Activated CD8-positive, alpha-beta T cell treated with anti-CD3 and anti-CD28 coated beads for 36 hours (primary cell): Measurements from ENCODE around the gene SFRP5. TPM values are rescaled to one million over a fixed set of nuclear protein-coding genes. Genes with fewer than 3 reads are reported as not detected.

Experiments used
- ATAC-seq: fragments of 200-7000 bp; cut with Tn5 transposase; one replicate; pipeline ENCODE4 v1.10.0; 2021; ENCODE audit warnings: mild to moderate bottlenecking, moderate library complexity
- CTCF ChIA-PET: fragments of 350-600 bp; sonication (Branson Sonifier 250); formaldehyde crosslinking; loops from one replicate; lab custom pipeline; 2021; ENCODE audit warnings: antibody characterized with exemption; lab: Charles Lee
- POLR2A ChIA-PET: fragments of 350-600 bp; sonication (Branson Sonifier 250); formaldehyde crosslinking; loops from one replicate; lab custom pipeline; 2021; ENCODE audit warnings: antibody characterized with exemption; lab: Charles Lee
- DNase-seq: peaks from one replicate; pipeline ENCODE4 v3.0.0-alpha.2; 2020
- H3K27ac Mint-ChIP-seq: one replicate; pipeline ENCODE4 v1.8.0; 2021; ENCODE audit warnings: mild to moderate bottlenecking, mixed read lengths
- H3K27me3 Mint-ChIP-seq: one replicate; pipeline ENCODE4 v1.8.0; 2021; ENCODE audit warnings: mixed read lengths
- H3K36me3 Mint-ChIP-seq: one replicate; pipeline ENCODE4 v1.8.0; 2021; ENCODE audit warnings: low read depth, mixed read lengths
- H3K4me1 Mint-ChIP-seq: one replicate; pipeline ENCODE4 v1.8.0; 2021; ENCODE audit warnings: low read depth, mixed read lengths
- H3K4me3 Mint-ChIP-seq: one replicate; pipeline ENCODE4 v1.8.0; 2021; ENCODE audit warnings: mild to moderate bottlenecking, moderate library complexity, mixed read lengths
- H3K9me3 Mint-ChIP-seq: one replicate; pipeline ENCODE4 v1.8.0; 2021; ENCODE audit warnings: mixed read lengths
- CTCF ChIP-seq: fragments of 200-600 bp; IDR thresholded peaks from one replicate; pipeline ENCODE4 v1.8.0; 2022; ENCODE audit warnings: antibody characterized with exemption, mild to moderate bottlenecking
- intact Hi-C: fragments of 100-400 bp; cut with micrococcal nuclease; formaldehyde crosslinking; loops from one replicate; pipeline ENCODE4 v1.10.0; 2022
- total RNA-seq, 2 experiments: library from RNA; stranded (reverse); gene quantifications; one replicate each; pipeline ENCODE4 v1.2.3, GENCODE V29; 2021

Gene SFRP5
- total RNA-seq, 2 experiments from 2014 or later = 0.60 to 0.74 TPM

GRCh38 chr10:97736902-97737769, 34.7 kb downstream of the SFRP5 start, which contains the start of gene ZFYVE27:
TSS of gene ZFYVE27 (plus strand) at chr10:97737128. CDS start at chr10:97738478, 1,350 bp downstream.
- Mint-ChIP-seq H3K27ac (peak within 1 kb of the TSS; percentile 93), H3K4me1 (peaks cover 47% of the 10 kb centered on the region), H3K9me3 (peaks cover 3% of the 10 kb centered on the region), H3K4me3 (peak within 1 kb of the TSS; percentile 85), H3K27me3 (no peaks in the 10 kb centered on the region), H3K36me3 (peaks cover 34% of the 10 kb centered on the region)
- intact Hi-C loops = no loop called here
- CTCF ChIA-PET = interaction anchor here (0.8 to 15.2 kb wide), 11 partner anchors 10 to 291 kb away, joined by 3 to 537 read pairs (median 4); partner anchors contain the start of genes AVPI1, MARVELD1 and SFRP5
- DNase-seq (peak; percentile 98), ATAC-seq (peak; percentile 95)
- POLR2A ChIA-PET = interaction anchor here (0.6 to 1.5 kb wide), 12 partner anchors 10 to 110 kb away, joined by 3 to 7 read pairs (median 4); partner anchors contain the start of gene SFRP5
- no peak for TF ChIP-seq CTCF

- H3K4me1 Mint-ChIP-seq = peaks cover 44% of the 10 kb centered on the region
- ATAC-seq = peak; percentile 28
Observed at GRCh38 chr10:97736403-97736901, 35.3 kb downstream of the SFRP5 start.

GRCh38 chr10:97734021-97734420, 37.8 kb downstream of the SFRP5 start:
- ATAC-seq (no peak), DNase-seq (no peak)
- peaks cover 3% of the 10 kb centered on the region for H3K9me3 Mint-ChIP-seq
- intact Hi-C loops = no loop called here
- ChIA-PET POLR2A (interaction anchor here (1.2 kb wide), 1 partner anchor 19 kb away, joined by 3 read pairs; no protein-coding TSS in a partner anchor), CTCF (interaction anchor here (0.6 to 15.2 kb wide), 5 partner anchors 11 to 97 kb away, joined by 3 to 537 read pairs (median 34); partner anchors contain the start of genes AVPI1 and MARVELD1)
- peaks cover 7% of the 10 kb centered on the region for H3K36me3 Mint-ChIP-seq
- no peak for TF ChIP-seq CTCF
- peaks cover 3% of the 10 kb centered on the region for H3K27me3 Mint-ChIP-seq
- H3K4me1 Mint-ChIP-seq = peaks cover 22% of the 10 kb centered on the region
- H3K27ac Mint-ChIP-seq = no peak overlapping the region
- no peak overlapping the region for H3K4me3 Mint-ChIP-seq

More at GRCh38 chr10:97736403-97736901, 35.3 kb downstream of the SFRP5 start:
- no peak for DNase-seq
- ChIA-PET POLR2A (interaction anchor here (0.6 to 1.5 kb wide), 11 partner anchors 9 to 111 kb away, joined by 3 to 7 read pairs (median 4); partner anchors contain the start of gene SFRP5), CTCF (interaction anchor here (0.8 to 15.2 kb wide), 12 partner anchors 9 to 292 kb away, joined by 3 to 537 read pairs (median 4); partner anchors contain the start of genes AVPI1, MARVELD1 and SFRP5)
- peaks cover 30% of the 10 kb centered on the region for H3K36me3 Mint-ChIP-seq
- peaks cover 3% of the 10 kb centered on the region for H3K9me3 Mint-ChIP-seq
- no peaks in the 10 kb centered on the region for H3K27me3 Mint-ChIP-seq
- H3K4me3 Mint-ChIP-seq = peak overlapping the region; percentile 85
- intact Hi-C loops = no loop called here
- H3K27ac Mint-ChIP-seq = peak overlapping the region; percentile 93
- TF ChIP-seq CTCF = no peak

GRCh38 chr10:97733256-97733655, 38.5 kb downstream of the SFRP5 start:
- no peak for TF ChIP-seq CTCF
- ChIA-PET POLR2A (interaction anchor here (1.2 kb wide), 1 partner anchor 19 kb away, joined by 3 read pairs; no protein-coding TSS in a partner anchor), CTCF (interaction anchor here (0.6 to 15.2 kb wide), 9 partner anchors 10 to 136 kb away, joined by 3 to 537 read pairs (median 20); partner anchors contain the start of genes AVPI1 and MARVELD1)
- no peak overlapping the region for H3K27ac Mint-ChIP-seq
- H3K4me3 Mint-ChIP-seq = no peak overlapping the region
- ATAC-seq (no peak), DNase-seq (no peak)
- H3K4me1 Mint-ChIP-seq = peaks cover 18% of the 10 kb centered on the region
- peaks cover 7% of the 10 kb centered on the region for H3K36me3 Mint-ChIP-seq
- intact Hi-C loops = no loop called here
- H3K9me3 Mint-ChIP-seq = peaks cover 3% of the 10 kb centered on the region
- peaks cover 3% of the 10 kb centered on the region for H3K27me3 Mint-ChIP-seq
